Endothelial cell of umbilical vein (primary cell): Measurements from ENCODE around the gene KCNMA1. TPM values are rescaled to one million over a fixed set of nuclear protein-coding genes. Genes with fewer than 3 reads are reported as not detected.

Experiments
- BruUV-seq: library from RNA; stranded (reverse); fragments of 400-500 nt; replicated peaks from 2 replicates; lab custom pipeline; 2021; lab: Mats Ljungman, UMichigan
- CTCF ChIA-PET: fragments of 300-600, 350-600 bp; sonication (Branson Sonifier 250); formaldehyde crosslinking; loops from one replicate; lab custom pipeline; 2021; ENCODE audit warnings: antibody characterized with exemption, inconsistent platforms; lab: Charles Lee
- POLR2A ChIA-PET: fragments of 300-600, 350-600 bp; sonication (Branson Sonifier 250); formaldehyde crosslinking; loops from one replicate; lab custom pipeline; 2021; ENCODE audit warnings: antibody characterized with exemption, inconsistent platforms; lab: Charles Lee
- DNase-seq: peaks from one replicate; pipeline ENCODE4 v3.0.0-alpha.2; 2011; ENCODE audit warnings: low read depth, low spot score
- FAIRE-seq: peaks from 2 replicates; lab custom pipeline; 2011; peaks lifted over from hg19 to GRCh38; lab: Jason Lieb, UNC
- H2AFZ ChIP-seq: 2 replicates; pipeline ENCODE4 v1.6.0; 2012; ENCODE audit warnings: low read depth, low read length, control low read depth, inconsistent platforms
- H3K27ac ChIP-seq: 2 replicates; pipeline ENCODE4 v1.5.1; 2011; ENCODE audit warnings: low read depth, mild to moderate bottlenecking, control low read depth, low read length, moderate library complexity; ENCODE audit not compliant: insufficient read depth
- H3K27me3 ChIP-seq, 2 experiments: 2 replicates each; pipeline versions ENCODE4 v1.6.0 to v1.6.1; 2011; ENCODE audit warnings: low read length in 2 of 2, mixed read lengths in 1 of 2; ENCODE audit not compliant: control insufficient read depth in 2 of 2, insufficient read depth in 2 of 2
- H3K36me3 ChIP-seq, 2 experiments: 2 replicates in 1 of 2; 3 replicates in 1 of 2; pipeline ENCODE4 v1.5.1; 2011; ENCODE audit warnings: low read length in 2 of 2, mild to moderate bottlenecking in 1 of 2, moderate library complexity in 1 of 2; ENCODE audit not compliant: control insufficient read depth in 2 of 2, insufficient read depth in 2 of 2; ENCODE audit errors: extremely low read depth in 1 of 2
- H3K4me1 ChIP-seq: 3 replicates; pipeline ENCODE4 v1.5.1; 2011; ENCODE audit warnings: mild to moderate bottlenecking, low read length; ENCODE audit not compliant: control insufficient read depth, insufficient read depth; ENCODE audit errors: extremely low read depth
- H3K4me2 ChIP-seq: 2 replicates; pipeline ENCODE4 v1.6.1; 2011; ENCODE audit warnings: low read length, control low read depth, mixed read lengths; ENCODE audit not compliant: insufficient read depth
- H3K4me3 ChIP-seq, 3 experiments: fragments of 200-600 bp in 1 of 3; sonication (generic), shearing (Covaris generic) in 1 of 3; replicated peaks in 1 of 3; 2 replicates each; pipeline ENCODE4 v1.5.1; 2011 to 2016; ENCODE audit warnings: control low read depth in 3 of 3, low read length in 3 of 3, mild to moderate bottlenecking in 2 of 3, inconsistent platforms in 1 of 3, low read depth in 1 of 3, moderate library complexity in 1 of 3; ENCODE audit not compliant: insufficient read depth in 1 of 3
- H3K79me2 ChIP-seq: 2 replicates; pipeline ENCODE4 v1.6.0; 2012; ENCODE audit warnings: low read length, inconsistent platforms; ENCODE audit not compliant: control insufficient read depth, insufficient read depth
- H3K9ac ChIP-seq: replicated peaks from 2 replicates; pipeline ENCODE3; 2011; ENCODE audit warnings: low read length, control low read depth; ENCODE audit not compliant: insufficient read depth; ENCODE audit errors: extremely low read depth
- H3K9me1 ChIP-seq: replicated peaks from 3 replicates; pipeline ENCODE4 v1.6.0; 2011; ENCODE audit warnings: mild to moderate bottlenecking, low read length; ENCODE audit not compliant: control insufficient read depth, insufficient read depth; ENCODE audit errors: extremely low read depth
- H3K9me3 ChIP-seq: replicated peaks from 2 replicates; pipeline ENCODE4 v1.5.1; 2012; ENCODE audit warnings: low read length, inconsistent platforms; ENCODE audit not compliant: control insufficient read depth, insufficient read depth
- H4K20me1 ChIP-seq: replicated peaks from 2 replicates; pipeline ENCODE3; 2011; ENCODE audit warnings: mild to moderate bottlenecking, low read length; ENCODE audit not compliant: control insufficient read depth, insufficient read depth; ENCODE audit errors: extremely low read depth
- EZH2 ChIP-seq: IDR thresholded peaks from 2 replicates; pipeline ENCODE4 v1.6.1; 2012; ENCODE audit warnings: borderline replicate concordance, low read depth, mild to moderate bottlenecking, moderate library complexity, low read length, inconsistent platforms; ENCODE audit not compliant: severe bottlenecking
- FOS ChIP-seq: IDR thresholded peaks from 2 replicates; pipeline ENCODE4 v1.6.1; 2011; ENCODE audit warnings: mild to moderate bottlenecking, low read length, moderate library complexity, borderline replicate concordance; ENCODE audit not compliant: insufficient read depth
- GATA2 ChIP-seq: IDR thresholded peaks from 2 replicates; pipeline ENCODE4 v1.7.0; 2011; ENCODE audit warnings: low read depth, mild to moderate bottlenecking, moderate library complexity, mixed read lengths, low read length; ENCODE audit not compliant: insufficient read length, insufficient read depth
- JUN ChIP-seq: IDR thresholded peaks from 2 replicates; pipeline ENCODE4 v1.6.1; 2011; ENCODE audit warnings: borderline replicate concordance, low read depth; ENCODE audit not compliant: insufficient read length, insufficient read depth
- MYC ChIP-seq: IDR thresholded peaks from one replicate; pipeline ENCODE4 v1.6.1; 2011; ENCODE audit warnings: mild to moderate bottlenecking, low read depth, low read length
- POLR2A ChIP-seq: IDR thresholded peaks from 2 replicates; pipeline ENCODE4 v1.6.1; 2012; ENCODE audit warnings: low read depth, mild to moderate bottlenecking, control low read depth, low read length
- POLR2AphosphoS5 ChIP-seq: IDR thresholded peaks from 2 replicates; pipeline ENCODE4 v1.6.1; 2012; ENCODE audit warnings: low read depth, mild to moderate bottlenecking, control low read depth, low read length, moderate library complexity; ENCODE audit not compliant: insufficient read depth
- dilution Hi-C: fragments of 300-500 bp; cut with MboI; formaldehyde crosslinking; loops from one replicate; pipeline ENCODE4 v1.15.0; 2019; ENCODE audit warnings: low sequenced_read_pairs; ENCODE audit not compliant: extremely low pct_ligation_motif_present
- intact Hi-C: fragments of 100-400 bp; cut with micrococcal nuclease; formaldehyde crosslinking; loops from one replicate; pipeline ENCODE4 v1.10.0; 2022
- polyA plus RNA-seq, 4 experiments: library from polyadenylated mRNA; depleted of rRNA in 3 of 4; stranded (reverse) in 3 of 4; unstranded in 1 of 4; fragments of >200 nt; gene quantifications; 2 replicates each; pipeline versions ENCODE4 v1.2.1 to v1.2.3, GENCODE V29; 2011 to 2012; ENCODE audit warnings: missing spikeins in 1 of 4
- total RNA-seq: library from RNA; stranded (reverse); gene quantifications from 2 replicates; pipeline ENCODE4 v1.2.3, GENCODE V29; 2021
- TF ChIP-seq, protein P1 (sequence below), 2 donors: IDR thresholded peaks; 1 replicate in 1 of 2; 2 replicates in 1 of 2; pipeline ENCODE4 v1.5.1; 2011; ENCODE audit warnings: low read length in 2 of 2, mild to moderate bottlenecking in 2 of 2, moderate library complexity in 2 of 2, control low read depth in 1 of 2, inconsistent platforms in 1 of 2, low read depth in 1 of 2; ENCODE audit not compliant: insufficient read depth in 1 of 2; ENCODE audit errors: extremely low read depth in 1 of 2
- TF ChIP-seq, protein P2 (sequence below): IDR thresholded peaks from 2 replicates; pipeline ENCODE4 v1.6.1; 2011; ENCODE audit not compliant: insufficient read depth, insufficient read length

The KCNMA1 gene
- total and polyA plus RNA-seq, 2 donors (not counting 3 experiments of a cell fraction or from before 2014, with no cell fraction given): 0.10 to 0.82 TPM

DNA sequence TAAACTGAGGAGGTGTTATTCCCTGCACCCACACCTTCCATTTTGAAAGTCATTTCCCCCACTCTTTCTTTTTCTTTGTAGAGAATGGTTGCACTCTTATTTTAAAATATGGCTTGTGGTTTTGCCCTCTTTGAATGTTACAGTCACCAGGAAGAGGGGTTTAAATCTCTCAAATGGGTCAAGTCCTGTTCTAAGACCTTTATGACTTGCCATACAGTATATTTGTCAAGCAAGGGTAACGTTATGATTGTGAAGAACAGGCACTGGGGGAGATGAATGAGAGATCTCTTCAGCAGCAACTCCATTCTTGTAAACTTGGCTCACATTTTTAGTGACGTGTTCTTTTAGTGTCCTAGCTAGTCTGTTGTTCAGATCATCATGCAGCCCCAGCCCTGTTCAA lies 634.7 kb downstream of the KCNMA1 start:
- no peaks in the 10 kb centered on the region for H3K9me3 ChIP-seq
- H3K4me2 ChIP-seq: no peak overlapping the region
- CTCF ChIA-PET: no interaction called here
- FAIRE-seq (no peak), DNase-seq (no peak)
- POLR2A ChIA-PET: no interaction called here
- H3K9me1 ChIP-seq: no peaks in the 10 kb centered on the region
- intact Hi-C loops (no loop called here), dilution Hi-C loops (no loop called here)
- H4K20me1 ChIP-seq: no peaks in the 10 kb centered on the region
- no TSS peak for BruUV-seq
- no peak overlapping the region for H3K27ac ChIP-seq
- no peak for TF ChIP-seq FOS
- no peak for TF ChIP-seq GATA2
- no peak for TF ChIP-seq POLR2A
- TF ChIP-seq JUN: no peak
- TF ChIP-seq POLR2AphosphoS5: no peak
- TF ChIP-seq, protein P1, sequence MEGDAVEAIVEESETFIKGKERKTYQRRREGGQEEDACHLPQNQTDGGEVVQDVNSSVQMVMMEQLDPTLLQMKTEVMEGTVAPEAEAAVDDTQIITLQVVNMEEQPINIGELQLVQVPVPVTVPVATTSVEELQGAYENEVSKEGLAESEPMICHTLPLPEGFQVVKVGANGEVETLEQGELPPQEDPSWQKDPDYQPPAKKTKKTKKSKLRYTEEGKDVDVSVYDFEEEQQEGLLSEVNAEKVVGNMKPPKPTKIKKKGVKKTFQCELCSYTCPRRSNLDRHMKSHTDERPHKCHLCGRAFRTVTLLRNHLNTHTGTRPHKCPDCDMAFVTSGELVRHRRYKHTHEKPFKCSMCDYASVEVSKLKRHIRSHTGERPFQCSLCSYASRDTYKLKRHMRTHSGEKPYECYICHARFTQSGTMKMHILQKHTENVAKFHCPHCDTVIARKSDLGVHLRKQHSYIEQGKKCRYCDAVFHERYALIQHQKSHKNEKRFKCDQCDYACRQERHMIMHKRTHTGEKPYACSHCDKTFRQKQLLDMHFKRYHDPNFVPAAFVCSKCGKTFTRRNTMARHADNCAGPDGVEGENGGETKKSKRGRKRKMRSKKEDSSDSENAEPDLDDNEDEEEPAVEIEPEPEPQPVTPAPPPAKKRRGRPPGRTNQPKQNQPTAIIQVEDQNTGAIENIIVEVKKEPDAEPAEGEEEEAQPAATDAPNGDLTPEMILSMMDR (IDR thresholded peaks at IDR 0.05; ENCODE audit: extremely low read depth in 1 of 2, insufficient read depth in 1 of 2, low read depth in 1 of 2, low read length in 2 of 2): no peak
- no peak for TF ChIP-seq MYC
- TF ChIP-seq EZH2: no peak
- TF ChIP-seq, protein P2, sequence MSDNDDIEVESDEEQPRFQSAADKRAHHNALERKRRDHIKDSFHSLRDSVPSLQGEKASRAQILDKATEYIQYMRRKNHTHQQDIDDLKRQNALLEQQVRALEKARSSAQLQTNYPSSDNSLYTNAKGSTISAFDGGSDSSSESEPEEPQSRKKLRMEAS: no peak
- H3K36me3 ChIP-seq: no peaks in the 10 kb centered on the region
- no peak overlapping the region for H2AFZ ChIP-seq
- H3K9ac ChIP-seq: no peak overlapping the region
- no peak overlapping the region for H3K4me3 ChIP-seq
- no peaks in the 10 kb centered on the region for H3K4me1 ChIP-seq
- no peaks in the 10 kb centered on the region for H3K79me2 ChIP-seq
- H3K27me3 ChIP-seq: peaks cover 4 to 5% of the 10 kb centered on the region in 2 experiments
